Measurements from ENCODE around the gene TTYH2.
"Not testable (repeated sequence)": the region's sequence is repeated elsewhere in the genome, so short reads cannot be mapped to it uniquely, and the experiment has no call there.

Gene TTYH2

DNA sequence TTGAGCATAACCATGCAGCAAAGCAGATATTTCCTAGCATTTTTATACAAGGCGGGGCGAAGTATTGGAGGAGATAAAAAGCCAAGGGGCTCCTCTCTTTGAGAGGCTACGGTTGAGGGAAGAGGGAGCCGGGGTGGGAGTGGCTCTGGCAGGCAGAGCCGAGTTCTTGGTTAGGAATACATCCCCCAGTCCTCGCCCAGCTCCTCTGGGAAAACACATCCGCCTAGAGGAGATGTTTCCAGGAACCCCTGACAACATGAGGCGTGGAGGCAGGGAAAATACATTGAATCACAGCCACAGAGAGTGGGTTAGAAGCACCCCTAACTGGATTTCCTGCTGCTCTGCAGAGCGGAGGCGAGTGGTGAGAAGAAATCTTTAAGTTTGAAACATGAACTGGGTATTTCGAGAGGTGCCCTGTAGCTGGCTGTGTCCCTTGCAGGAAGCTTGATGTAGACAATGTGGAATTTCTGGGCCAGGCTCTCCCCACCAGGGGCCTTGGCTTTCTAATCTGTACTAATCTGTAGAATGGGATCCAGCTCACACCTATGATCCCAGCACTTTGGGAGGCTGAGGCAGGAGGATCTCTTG is 27.3 kb downstream of the TTYH2 start:
- DNase-seq, result no peak

DNA sequence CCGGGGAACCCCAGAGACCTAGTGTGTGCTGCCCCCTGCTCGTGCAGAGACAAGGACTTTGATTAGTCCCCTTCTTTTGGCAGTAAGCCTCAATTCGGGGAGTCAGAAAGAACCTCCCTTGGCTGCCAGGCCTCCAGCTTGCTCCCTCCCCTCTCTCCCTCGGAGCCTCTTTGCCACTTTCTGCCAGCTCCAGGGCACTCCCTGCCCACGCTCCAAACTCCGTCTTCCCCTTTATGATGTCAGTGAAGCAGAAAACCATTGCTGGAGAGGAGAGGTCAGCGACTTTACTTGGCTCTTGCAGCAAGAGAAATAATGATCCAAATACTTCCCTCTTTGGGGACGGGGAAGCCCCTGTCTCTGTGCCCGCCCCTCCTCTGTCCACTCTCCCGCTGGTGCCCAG is 28.1 kb downstream of the TTYH2 start:
- no peak for DNase-seq

DNA sequence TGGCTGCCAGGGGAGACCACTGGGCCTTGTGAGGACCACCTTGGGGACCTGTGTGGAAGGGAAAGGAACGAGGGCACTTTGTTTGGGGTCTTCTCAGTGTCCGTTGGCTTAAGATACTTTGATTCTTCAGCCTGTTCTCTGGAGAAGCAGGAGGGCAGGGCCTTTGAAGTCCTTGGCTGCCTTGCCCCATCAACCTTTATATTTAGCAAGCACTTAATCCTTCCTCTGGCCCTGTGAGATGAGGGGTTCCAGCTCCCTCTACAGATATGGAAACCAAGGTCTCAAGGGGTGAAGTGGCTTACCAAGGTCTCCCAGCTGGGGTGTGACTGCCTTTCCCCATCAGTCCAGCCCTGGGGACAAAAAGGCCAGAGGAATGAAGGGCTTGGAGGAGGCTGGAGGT is 28.5 kb downstream of the TTYH2 start:
- DNase-seq, result no peak

- no peak for DNase-seq
These were observed 29.8 kb downstream of the TTYH2 start for GRCh38 chr17:74243013-74243755.

DNA sequence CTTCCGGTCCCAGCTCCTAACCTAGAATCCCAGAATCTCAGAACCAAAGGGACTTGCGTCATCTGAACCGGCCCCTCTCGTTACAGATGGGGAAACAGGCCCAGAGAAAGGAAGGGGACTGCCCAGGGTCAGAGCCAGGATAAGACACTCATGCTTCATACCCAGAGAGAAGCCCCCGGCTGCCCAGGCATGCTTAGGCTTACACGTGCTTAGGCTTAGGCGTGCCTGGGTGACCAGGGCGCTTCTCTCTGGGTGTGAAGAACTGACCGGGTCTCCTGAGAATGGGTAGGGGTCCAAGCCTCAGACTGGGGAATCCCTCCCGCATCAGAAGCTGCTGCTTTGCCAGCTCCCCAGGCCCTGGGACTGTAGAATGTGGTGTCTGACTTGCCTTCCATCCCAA is 30.8 kb downstream of the TTYH2 start:
- DNase-seq, result no peak

DNA sequence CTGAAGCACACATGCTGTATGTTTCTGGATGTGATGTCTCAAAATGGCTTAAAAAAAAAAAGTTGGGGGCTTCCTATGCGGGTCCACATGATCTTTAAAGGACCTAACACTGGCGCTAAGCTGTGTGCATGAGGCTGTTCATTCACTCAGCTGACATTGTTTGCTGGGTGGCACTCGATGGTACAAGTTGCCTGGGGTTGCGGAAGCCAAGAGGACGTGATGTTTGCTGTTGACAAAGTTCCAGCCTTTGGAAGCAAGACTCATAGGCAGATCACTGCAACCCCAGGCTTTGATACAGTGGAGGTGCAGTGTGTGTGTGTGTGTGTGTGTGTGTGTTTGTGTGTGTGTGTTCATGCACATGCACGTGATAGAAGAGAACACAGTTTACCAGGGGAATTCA is 31.2 kb downstream of the TTYH2 start:
- DNase-seq, result no peak

DNA sequence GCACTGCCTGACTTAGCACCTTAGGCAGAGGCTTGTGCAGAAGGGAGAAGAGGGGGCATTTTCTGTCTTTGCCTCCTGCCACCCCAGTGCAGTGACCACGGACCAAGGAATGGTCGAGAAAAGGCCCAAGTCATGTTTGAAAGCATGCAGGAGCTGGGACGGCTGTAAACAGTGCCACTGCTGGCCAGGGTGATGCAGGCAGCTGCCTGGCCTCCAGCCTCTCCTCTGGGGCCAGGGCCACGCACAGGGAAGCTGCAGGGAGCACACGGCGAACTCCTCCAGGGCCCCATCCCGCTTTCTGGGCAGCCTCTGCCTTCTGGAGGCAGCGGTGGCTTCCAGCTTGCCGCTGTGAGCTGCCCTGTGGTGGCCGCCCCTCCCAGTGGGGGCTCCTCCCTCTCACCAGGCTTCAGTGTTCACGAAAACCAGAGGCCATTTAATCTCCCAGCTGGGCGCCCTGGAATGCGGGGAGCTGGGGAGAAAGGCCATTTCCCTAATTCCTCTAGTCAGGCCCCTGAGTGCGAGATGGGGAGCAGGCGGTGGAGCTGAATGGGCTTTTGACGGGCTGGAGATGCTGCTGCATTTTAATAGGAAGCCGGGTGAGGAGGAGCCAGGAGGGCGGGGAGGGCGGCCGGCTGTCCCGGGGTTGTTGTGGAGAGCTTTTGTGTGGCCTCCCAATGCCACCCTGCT is 31.9 kb downstream of the TTYH2 start:
- DNase-seq, result no peak

DNA sequence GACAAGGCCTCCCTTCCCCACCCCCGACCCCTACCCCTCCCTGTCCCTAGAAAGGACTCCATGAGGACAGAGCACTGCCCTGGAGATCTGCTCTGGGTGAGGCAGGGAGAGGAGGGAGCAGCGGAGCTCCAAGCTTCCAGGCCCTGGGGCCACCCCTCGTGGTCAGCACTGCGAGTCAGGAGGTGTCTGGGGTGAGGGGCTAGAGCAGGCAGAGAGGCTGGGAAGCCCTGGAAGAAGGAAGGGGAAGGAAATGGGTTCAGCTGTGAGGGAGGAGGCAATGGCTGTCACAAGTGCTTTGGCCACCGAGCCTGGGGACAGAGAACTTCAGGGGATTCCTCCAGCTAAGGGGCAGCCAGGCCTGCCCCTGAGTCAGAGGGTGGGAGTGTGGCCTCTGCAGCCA is 32.5 kb downstream of the TTYH2 start:
- no peak for DNase-seq

GRCh38 chr17:74249590-74250270 is 36.4 kb downstream of the TTYH2 start:
- no peak for DNase-seq

- DNase-seq, result no peak
These were observed 37.1 kb downstream of the TTYH2 start for GRCh38 chr17:74250324-74250995.

DNA sequence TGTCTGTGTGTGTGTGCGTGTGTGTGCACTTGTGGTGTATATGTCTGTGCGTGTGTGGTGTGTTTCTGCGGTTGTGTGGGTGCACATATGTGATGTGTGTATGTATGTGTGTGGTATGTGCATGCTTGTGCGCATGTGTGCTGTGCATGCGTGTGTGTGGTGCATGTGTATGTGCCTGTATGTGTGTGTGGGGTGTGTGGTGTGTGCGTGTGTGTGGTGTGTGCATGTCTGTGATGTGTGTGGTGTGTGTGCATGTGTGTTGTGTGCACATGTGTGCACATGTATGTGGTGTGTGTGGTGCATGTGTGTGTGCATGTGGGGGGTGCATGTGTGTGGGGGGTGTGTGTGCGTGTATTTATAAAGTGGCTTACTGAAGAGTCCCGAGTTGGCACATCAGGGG is 37.7 kb downstream of the TTYH2 start:
- no peak for DNase-seq

- DNase-seq, result no peak
These were observed 38.2 kb downstream of the TTYH2 start for GRCh38 chr17:74251569-74251968.

DNA sequence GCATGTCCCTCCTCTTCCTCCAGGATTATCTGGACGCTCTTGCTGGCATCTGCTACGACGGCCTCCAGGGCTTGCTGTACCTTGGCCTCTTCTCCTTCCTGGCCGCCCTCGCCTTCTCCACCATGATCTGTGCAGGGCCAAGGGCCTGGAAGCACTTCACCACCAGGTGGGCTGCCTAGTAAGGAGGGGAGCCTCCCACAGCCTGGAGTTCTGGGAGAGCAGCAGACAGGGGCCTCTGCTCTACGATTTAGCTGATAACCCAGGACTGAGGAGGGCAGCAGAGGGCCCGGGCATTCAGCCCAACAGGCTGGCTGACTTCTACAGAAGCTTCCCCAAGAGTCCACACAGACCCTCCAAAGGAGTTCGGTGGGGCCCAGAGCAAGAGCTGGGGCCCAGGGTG is 38.8 kb downstream of the TTYH2 start:
- DNase-seq, result no peak

DNA sequence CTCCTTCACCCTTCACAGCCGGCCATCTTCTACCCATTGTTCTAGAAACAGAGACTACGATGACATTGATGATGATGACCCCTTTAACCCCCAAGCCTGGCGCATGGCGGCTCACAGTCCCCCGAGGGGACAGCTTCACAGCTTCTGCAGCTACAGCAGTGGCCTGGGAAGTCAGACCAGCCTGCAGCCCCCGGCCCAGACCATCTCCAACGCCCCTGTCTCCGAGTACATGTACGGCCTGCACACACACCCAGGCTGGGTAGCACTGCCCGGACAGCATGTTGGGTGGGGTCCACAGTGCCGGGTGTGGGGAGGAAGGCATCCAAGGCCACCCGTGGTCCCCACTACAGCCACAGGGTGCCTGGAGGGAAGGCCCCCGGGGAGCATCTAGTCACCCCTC is 39.7 kb downstream of the TTYH2 start:
- DNase-seq, result no peak

- DNase-seq, result no peak
These were observed 43.9 kb downstream of the TTYH2 start for GRCh38 chr17:74257311-74257710.

GRCh38 chr17:74259667-74260524 is 46.5 kb downstream of the TTYH2 start:
- no peak for DNase-seq

- no peak for DNase-seq
These were observed 47.1 kb downstream of the TTYH2 start for GRCh38 chr17:74260525-74260850.

DNA sequence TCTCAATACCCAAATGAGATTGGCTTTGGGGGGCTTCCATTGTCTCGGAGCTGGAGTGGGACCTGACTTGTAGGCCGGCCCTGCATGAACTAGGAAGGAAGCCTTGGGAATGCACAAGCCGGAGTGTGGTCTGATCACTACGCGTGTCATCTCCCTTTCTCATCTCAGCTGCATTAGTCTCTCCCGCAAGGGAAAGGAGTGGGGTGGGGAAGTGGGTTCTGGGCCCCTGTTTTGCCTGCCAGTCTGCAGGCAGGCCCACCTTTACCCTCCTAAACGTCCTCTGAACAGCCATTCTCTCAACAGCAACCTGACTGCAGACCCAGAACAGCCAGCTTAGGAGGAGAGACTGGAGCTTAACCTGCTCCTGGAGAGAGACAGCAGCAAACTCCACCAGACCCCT is 49.2 kb downstream of the TTYH2 start:
- no peak for DNase-seq

DNA sequence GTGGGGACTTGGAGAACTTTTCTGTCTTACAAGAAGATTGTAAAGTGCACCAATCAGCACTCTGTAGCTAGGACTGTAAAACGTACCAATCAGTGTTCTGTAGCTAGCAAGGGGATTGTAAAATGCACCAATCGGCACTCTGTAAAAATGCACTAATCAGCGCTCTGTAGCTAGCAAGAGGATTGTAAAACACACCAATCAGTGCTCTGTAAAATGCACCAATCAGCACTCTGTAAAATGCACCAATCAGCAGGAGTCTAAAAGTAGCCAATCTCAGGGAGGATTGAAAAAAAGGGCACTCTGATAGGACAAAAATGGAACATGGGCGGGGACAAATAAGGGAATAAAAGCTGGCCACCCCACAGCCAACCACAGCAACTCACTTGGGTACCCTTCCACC is 53.7 kb downstream of the TTYH2 start:
- DNase-seq, result not testable (repeated sequence)

DNA sequence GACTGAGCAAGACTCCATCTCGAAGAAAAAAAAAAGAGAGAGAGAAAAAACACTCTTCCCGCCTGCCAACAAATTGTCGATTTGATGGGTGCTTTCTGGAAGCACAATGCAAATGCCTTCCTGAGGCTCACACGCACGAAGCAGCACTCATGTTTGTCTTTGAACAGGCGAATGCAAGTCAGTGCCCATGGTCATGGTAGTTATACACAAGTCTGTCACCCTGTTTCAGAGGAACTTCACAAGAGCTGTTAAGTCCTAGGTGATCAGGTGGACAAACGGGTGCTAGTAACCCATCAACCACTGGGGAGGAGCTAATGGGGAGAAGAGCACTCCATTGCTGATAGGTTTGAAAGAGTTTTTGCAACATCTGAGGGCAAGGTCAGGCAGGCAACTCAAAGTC is 54.2 kb downstream of the TTYH2 start:
- no peak for DNase-seq

GRCh38 chr17:74267987-74268499 is 54.7 kb downstream of the TTYH2 start:
- DNase-seq, result no peak

DNA sequence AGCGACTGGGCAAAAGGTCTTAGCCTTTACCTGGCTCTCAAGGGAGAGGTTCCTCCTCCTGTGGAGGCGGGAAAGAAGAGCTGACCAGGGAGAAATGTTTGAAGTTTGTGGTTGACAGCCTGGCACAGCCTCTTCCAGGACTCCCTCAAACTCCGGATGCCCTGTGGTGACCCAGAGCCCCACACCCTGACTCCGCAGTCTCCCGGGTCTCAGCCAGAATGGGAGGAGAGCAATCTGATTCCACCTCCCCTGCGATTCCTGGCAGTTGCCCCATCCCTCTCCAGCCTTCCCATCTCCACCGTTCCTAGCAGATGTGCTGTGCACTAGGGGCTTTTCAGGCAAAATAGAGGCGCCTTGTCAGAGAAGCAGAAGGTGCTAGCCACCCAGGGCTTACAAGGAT is 55.2 kb downstream of the TTYH2 start:
- DNase-seq, result no peak
